Astrocyte of the cerebellum (primary cell): Measurements from ENCODE around the gene CNTNAP3.
"Not testable (repeated sequence)": the region's sequence is repeated elsewhere in the genome, so short reads cannot be mapped to it uniquely, and the experiment has no call there.

Experiments used
- DNase-seq: peaks from one replicate; pipeline ENCODE4 v3.0.0-alpha.2; 2011; ENCODE audit warnings: low read depth
- H3K4me3 ChIP-seq: 2 replicates; pipeline ENCODE4 v1.5.1; 2011; ENCODE audit warnings: mild to moderate bottlenecking, low read depth, low read length, moderate library complexity
- in situ Hi-C: cut with HindIII; loops from 2 replicates; pipeline ENCODE4 v1.10.0; 2017; ENCODE audit warnings: low sequenced_read_pairs

CNTNAP3 gene

GRCh38 chr9:39287980-39288379 lies at the start of gene CNTNAP3:
CNTNAP3 (minus strand) TSS chr9:39288167; CDS start chr9:39288064, 103 bp downstream.
- DNase-seq, H3K4me3 ChIP-seq, in situ Hi-C loops: not testable (repeated sequence)

- H3K4me3 ChIP-seq, DNase-seq, in situ Hi-C loops: not testable (repeated sequence)
Measured at GRCh38 chr9:39279995-39280394, 8.0 kb downstream of the CNTNAP3 start.

- DNase-seq, in situ Hi-C loops, H3K4me3 ChIP-seq: not testable (repeated sequence)
Measured at GRCh38 chr9:39242513-39242912, 45.5 kb downstream of the CNTNAP3 start.

GRCh38 chr9:39232130-39232991 lies 55.6 kb downstream of the CNTNAP3 start:
- H3K4me3 ChIP-seq, in situ Hi-C loops: not testable (repeated sequence)

GRCh38 chr9:39215976-39216375 lies 72.0 kb downstream of the CNTNAP3 start:
- in situ Hi-C loops, DNase-seq, H3K4me3 ChIP-seq: not testable (repeated sequence)

More at GRCh38 chr9:39232130-39232991, 55.6 kb downstream of the CNTNAP3 start:
- DNase-seq, result not testable (repeated sequence)

- DNase-seq, in situ Hi-C loops, H3K4me3 ChIP-seq: not testable (repeated sequence)
Measured at GRCh38 chr9:39209773-39210172, 78.2 kb downstream of the CNTNAP3 start.

GRCh38 chr9:39206643-39207042 lies 81.3 kb downstream of the CNTNAP3 start:
- DNase-seq, H3K4me3 ChIP-seq, in situ Hi-C loops: not testable (repeated sequence)

- in situ Hi-C loops, DNase-seq, H3K4me3 ChIP-seq: not testable (repeated sequence)
Measured at GRCh38 chr9:39205842-39206241, 82.1 kb downstream of the CNTNAP3 start.

- DNase-seq, in situ Hi-C loops: not testable (repeated sequence)
Measured at GRCh38 chr9:39200412-39200811, 87.6 kb downstream of the CNTNAP3 start.

GRCh38 chr9:39198000-39198709 lies 89.8 kb downstream of the CNTNAP3 start:
- DNase-seq, in situ Hi-C loops, H3K4me3 ChIP-seq: not testable (repeated sequence)

More at GRCh38 chr9:39200412-39200811, 87.6 kb downstream of the CNTNAP3 start:
- not testable (repeated sequence) for H3K4me3 ChIP-seq

GRCh38 chr9:39171370-39171769 lies 116.6 kb downstream of the CNTNAP3 start:
- DNase-seq, in situ Hi-C loops: not testable (repeated sequence)

GRCh38 chr9:39157714-39158113 lies 130.3 kb downstream of the CNTNAP3 start:
- H3K4me3 ChIP-seq, DNase-seq, in situ Hi-C loops: not testable (repeated sequence)

More at GRCh38 chr9:39171370-39171769, 116.6 kb downstream of the CNTNAP3 start:
- H3K4me3 ChIP-seq, result not testable (repeated sequence)

- DNase-seq, H3K4me3 ChIP-seq, in situ Hi-C loops: not testable (repeated sequence)
Measured at GRCh38 chr9:39132826-39133552, 155.0 kb downstream of the CNTNAP3 start.

- in situ Hi-C loops, H3K4me3 ChIP-seq, DNase-seq: not testable (repeated sequence)
Measured at GRCh38 chr9:39121401-39121800, 166.6 kb downstream of the CNTNAP3 start.

GRCh38 chr9:39111746-39112145 lies 176.2 kb downstream of the CNTNAP3 start:
- in situ Hi-C loops, DNase-seq, H3K4me3 ChIP-seq: not testable (repeated sequence)
